ENCODE data around the gene GALNT18.

Gene GALNT18

GRCh38 chr11:11351042-11351586, 270.7 kb downstream of the GALNT18 start:
- DNase-seq (ENCODE audit: low read depth in 2 of 2) = no peak

DNA sequence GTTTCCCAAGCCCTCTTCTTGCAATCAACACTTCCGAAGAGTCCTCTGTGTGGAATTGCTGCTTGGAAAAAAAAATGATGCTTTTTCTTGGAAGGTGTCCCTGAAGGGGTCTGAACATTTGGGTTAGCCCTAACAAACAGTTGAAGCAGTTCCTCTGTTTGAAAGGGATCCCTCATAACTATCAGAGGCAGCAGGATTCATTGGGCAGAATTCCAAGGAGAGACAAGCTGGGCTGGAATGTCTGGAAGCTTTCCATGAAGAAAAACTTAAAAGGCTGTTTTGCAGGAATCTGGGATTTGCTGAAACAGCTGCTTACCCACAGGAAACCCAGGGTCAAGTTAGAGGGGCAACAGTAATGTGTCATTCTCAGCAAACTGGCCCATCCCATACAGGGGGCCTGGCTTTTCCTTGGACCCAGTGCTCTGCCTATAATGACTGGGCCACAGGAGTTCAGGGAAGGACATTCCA, 271.9 kb downstream of the GALNT18 start:
- DNase-seq (ENCODE audit: low read depth in 2 of 2) = no peak

DNA sequence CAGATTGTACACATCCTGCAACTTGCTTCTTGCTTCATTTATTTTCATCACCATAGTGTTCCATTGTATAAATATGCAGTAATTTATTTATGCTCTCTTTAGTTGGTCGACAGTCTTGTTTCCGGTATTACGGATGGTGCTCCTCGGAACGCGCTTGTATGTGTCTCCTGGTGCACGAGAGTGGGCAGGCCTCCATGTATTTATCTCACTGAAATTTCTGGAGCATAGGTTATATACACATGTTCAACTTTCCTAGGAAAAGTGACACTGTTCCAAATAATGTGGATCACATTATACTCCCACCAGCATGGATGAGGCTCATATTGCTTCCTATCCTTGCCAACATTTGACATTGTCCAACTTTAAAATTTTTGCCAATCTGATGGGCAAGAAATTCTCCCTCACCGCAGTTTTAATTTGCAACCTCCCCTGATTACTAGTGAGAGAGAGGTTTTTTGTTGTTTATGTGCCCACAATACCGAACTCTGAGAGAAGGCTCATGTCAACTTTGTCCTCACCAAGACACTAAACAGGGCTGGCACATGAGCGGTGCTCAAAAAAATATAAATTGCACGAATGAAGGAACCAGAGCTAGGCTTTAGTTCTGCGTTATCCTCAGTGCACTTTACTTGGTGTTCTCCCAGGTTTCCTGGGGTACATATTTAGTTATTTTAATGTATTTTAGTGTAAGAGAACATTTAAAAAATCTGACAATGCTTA, 272.5 kb downstream of the GALNT18 start:
- DNase-seq (ENCODE audit: low read depth in 2 of 2) = no peak

DNA sequence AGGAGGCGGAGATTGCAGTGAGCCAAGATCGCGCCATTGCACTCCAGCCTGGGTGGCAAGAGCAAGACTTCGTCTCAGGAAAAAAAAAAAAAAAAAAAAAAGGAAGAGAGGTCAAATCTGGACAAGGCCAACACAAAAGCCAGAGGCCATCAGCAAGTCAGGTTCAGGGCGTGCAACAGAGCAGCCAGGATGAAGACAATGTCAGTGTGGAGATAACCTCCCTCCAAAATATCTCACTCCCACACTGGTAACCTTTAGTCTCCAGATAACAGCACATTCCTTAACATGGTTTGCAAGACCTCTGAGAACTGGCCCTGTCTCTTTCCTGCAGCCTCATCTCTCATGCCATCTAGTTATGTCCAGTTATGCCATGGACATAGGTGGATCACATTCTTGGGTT, 273.5 kb downstream of the GALNT18 start:
- DNase-seq (ENCODE audit: low read depth in 2 of 2) = no peak

GRCh38 chr11:11347592-11347991, 274.2 kb downstream of the GALNT18 start:
- DNase-seq (ENCODE audit: low read depth in 2 of 2) = no peak

- DNase-seq (ENCODE audit: low read depth in 2 of 2) = no peak
Observed at GRCh38 chr11:11346303-11346702, 275.5 kb downstream of the GALNT18 start.

GRCh38 chr11:11345099-11345498, 276.7 kb downstream of the GALNT18 start:
- no peak for DNase-seq (ENCODE audit: low read depth in 2 of 2)

GRCh38 chr11:11344045-11344444, 277.8 kb downstream of the GALNT18 start:
- no peak for DNase-seq (ENCODE audit: low read depth in 2 of 2)

GRCh38 chr11:11338304-11338703, 283.5 kb downstream of the GALNT18 start:
- no peak for DNase-seq (ENCODE audit: low read depth in 2 of 2)

DNA sequence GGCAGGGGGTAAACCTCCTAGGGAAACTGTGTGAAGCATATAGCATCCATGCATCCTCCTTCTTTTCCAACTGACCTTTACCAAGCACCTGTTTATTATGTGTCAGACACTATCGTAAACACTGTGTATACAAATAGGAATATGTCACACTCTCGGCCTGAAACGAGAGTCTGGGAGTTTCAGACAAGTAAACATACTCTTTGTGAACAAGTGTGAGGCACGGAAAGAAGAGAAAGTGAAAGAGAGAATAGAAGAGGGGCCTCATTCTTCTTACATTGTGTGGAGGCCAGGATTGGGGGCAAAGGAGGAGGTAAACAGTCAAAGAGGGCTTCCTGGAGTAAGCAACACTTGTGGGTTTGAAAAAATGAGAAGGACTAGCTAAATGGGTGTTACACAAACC, 285.1 kb downstream of the GALNT18 start:
- DNase-seq (ENCODE audit: low read depth in 2 of 2) = no peak

DNA sequence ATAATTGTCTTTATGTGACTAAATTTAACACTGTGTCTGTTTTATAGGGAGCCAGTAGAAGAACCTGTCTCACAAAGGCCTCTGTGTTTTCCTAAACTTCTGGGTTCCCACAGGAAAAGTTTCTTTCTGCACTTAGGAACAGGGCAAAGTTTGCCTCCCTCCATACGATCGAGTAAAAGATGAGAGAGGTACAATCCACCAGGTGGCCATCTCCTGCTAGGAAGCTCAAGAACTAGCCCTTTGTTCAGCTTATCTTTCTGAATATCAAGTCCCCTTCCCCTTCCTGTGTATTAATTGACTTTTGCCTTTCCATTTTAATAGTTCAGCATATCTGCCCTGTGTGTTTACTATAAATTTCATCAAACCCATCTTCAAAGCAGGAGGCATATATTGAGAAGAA, 286.8 kb downstream of the GALNT18 start:
- no peak for DNase-seq (ENCODE audit: low read depth in 2 of 2)

GRCh38 chr11:11334607-11335006, 287.2 kb downstream of the GALNT18 start:
- no peak for DNase-seq (ENCODE audit: low read depth in 2 of 2)

DNA sequence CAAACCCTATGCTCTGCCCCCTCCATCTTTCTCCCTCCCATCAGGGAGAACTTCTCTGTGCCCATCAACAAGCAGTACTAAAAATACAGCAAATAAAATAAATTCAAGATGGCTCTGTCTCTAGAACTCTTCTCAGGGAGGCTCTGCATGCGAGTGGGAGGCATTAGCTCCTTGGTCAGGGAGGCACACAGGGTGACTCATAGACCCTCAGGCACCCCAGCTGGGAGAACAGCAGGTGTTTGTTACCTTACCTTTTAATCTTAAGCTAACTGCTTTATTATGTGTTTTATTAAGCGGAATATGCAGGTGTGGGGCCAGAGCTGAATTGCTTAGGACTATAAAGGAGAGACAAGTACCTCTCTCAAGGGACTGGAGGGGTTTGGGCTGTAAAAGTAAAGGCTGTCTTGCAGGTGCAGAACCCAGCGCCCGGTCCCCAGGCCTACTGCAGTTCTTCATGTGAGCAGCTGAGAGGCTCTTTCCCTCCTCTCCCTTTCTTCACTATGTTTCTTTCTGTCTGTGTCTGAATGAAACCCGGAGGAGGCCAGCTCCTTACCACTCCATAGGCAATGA, 289.6 kb downstream of the GALNT18 start:
- DNase-seq (ENCODE audit: low read depth in 2 of 2) = no peak

DNA sequence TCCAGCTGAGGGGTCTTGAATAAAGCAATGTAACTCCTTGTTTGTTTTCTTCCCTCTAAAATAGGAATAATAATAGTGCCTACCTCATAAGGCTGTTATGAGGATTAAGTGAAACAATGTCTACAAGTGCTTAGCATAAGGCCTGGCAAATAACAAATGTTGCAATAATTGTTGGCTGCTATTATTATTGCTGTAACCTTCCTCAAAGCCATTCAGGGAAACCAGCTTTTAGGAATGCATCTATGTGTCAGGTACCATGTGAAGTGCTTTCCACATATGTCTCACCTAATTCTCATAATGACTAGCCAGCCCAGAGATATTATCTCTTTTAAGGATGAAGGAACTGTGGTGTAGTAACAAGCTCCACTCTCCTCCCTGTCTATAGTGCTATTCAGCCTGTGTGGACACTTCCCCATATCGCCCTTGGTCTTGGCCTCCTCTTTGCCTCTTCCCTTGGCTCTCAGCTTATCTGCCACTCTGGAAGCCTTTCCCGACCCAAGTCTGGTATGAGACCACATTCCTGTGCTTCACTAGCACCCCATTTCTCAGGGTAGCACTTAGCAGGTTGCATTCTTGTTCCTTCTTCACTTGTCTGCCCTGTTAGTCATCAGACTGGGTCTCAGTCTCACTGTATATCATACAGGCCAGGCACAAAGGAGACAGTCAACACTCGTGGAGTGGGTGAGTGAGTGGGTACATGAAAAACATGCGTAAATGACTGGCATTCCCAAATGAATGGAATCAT, 292.6 kb downstream of the GALNT18 start:
- no peak for DNase-seq (ENCODE audit: low read depth in 2 of 2)

GRCh38 chr11:11324090-11324489, 297.7 kb downstream of the GALNT18 start:
- no peak for DNase-seq (ENCODE audit: low read depth in 2 of 2)

- no peak for DNase-seq (ENCODE audit: low read depth in 2 of 2)
Observed at GRCh38 chr11:11322101-11322500, 299.7 kb downstream of the GALNT18 start.

DNA sequence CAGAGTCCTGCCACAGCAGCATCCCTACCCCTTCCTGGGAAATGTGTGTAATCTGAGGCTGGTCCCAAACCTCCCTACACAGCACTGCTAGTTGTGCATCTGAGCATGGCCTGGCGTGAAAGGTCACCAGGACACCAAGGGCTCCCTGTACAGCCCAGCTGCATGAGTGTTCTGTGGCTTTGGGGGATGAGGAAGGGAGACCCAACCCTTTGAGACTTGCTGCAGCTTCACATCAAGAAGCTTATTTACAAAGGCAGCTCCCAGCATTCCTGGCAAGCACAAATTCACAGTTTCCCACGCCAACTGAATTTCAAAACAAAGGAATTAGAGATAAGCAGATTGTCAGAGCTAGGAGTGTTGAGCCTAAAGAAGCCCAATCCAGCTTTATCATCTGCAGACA, 301.0 kb downstream of the GALNT18 start:
- DNase-seq (ENCODE audit: low read depth in 2 of 2) = no peak

DNA sequence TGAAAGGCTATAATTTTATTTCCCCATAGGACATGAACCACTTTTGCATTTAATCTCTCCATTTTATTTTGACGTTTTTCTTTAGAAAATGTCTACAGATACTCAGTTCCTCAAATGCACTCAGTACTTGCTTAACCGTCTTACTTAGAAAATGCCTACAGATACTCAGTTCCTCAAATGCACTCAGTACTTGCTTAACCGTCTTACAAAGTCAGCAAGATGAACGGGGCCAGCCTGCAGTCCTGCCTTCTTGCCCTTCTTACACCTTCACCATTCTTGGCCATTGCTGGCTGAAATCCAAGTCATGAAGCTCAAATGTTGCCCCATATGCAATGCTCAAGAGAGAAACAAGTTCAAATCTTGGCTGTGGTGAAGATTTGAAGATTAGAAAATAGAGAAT, 302.8 kb downstream of the GALNT18 start:
- no peak for DNase-seq (ENCODE audit: low read depth in 2 of 2)

DNA sequence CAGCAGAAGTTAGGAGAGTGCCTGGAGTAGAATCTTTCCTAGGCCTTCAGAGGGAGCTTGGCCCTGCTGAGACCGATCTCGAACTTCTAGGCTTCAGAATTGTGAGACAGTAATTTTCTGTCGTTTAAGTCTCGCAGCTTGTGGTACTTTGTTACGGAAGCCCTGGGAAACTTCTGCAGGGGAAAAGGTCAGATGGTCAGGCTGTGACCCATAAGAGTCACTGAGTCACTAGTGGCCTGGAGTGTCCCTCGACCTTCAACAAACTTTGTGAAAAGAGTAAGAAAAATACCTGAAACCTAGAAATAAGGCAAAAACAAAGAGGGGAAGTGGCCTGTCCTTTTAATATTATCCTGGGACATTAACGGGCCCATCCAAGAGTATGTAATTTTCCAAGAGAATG, 303.3 kb downstream of the GALNT18 start:
- DNase-seq (ENCODE audit: low read depth in 2 of 2) = no peak

GRCh38 chr11:11316651-11317230, 305.1 kb downstream of the GALNT18 start:
- no peak for DNase-seq (ENCODE audit: low read depth in 2 of 2)

DNA sequence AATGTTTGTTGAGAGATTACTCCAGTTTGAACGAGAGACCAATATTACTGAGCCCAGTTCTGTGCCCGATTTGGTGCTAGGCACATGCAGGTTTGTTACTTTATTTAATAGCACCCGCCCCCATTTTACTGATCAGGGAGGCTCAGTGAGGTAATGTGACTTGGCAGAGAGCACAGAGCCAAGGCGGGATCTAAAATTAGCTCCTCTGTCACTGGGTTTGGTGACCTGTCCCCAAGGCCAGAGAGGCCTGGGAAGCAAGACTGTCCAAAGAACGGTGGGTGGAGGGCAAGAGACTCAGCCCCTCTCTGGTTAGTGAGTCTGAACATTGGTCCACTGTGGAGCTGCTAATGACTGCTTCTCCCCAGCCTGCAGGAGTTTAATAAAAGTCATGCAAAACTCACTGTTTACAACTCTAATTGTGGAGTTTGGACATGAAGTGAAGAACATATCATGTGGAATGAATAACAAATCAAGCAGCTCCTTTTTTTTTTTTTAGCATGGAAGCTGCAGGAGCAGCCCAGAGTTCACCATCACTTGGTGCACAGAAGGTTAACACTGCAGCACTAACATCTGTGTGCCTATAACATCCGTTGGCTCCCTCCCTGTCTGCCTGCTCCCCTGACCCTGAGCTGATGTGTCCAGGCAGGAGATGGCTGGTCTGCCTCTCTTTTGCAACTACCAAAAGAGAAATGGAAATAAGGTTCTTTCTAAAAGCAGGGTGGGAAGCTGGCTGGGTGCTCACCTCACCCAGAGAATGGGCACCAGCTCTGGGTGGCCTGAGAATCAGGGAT, 307.7 kb downstream of the GALNT18 start:
- no peak for DNase-seq (ENCODE audit: low read depth in 2 of 2)

- no peak for DNase-seq (ENCODE audit: low read depth in 2 of 2)
Observed at GRCh38 chr11:11313426-11313825, 308.4 kb downstream of the GALNT18 start.
